HepG2 (cell line): ENCODE results near the gene GDNF.

ENCODE experiments used
- BRCA1 ChIP-seq: sonication (generic); formaldehyde crosslinking; IDR thresholded peaks from 2 replicates; pipeline ENCODE4 v1.4.0; 2020; ENCODE audit warnings: missing genetic modification reagents
- MLXIP ChIP-seq: sonication (generic); formaldehyde crosslinking; IDR thresholded peaks from 2 replicates; pipeline ENCODE4 v1.9.0; 2021; ENCODE audit warnings: missing genetic modification reagents, borderline replicate concordance
- NFYB ChIP-seq: sonication (generic); formaldehyde crosslinking; IDR thresholded peaks from 2 replicates; pipeline ENCODE4 v1.4.0; 2020; ENCODE audit warnings: missing genetic modification reagents
- TCF7L2 ChIP-seq: IDR thresholded peaks from 2 replicates; pipeline ENCODE4 v1.6.1; 2011; ENCODE audit warnings: mild to moderate bottlenecking, low read depth, low read length, moderate library complexity

DNA sequence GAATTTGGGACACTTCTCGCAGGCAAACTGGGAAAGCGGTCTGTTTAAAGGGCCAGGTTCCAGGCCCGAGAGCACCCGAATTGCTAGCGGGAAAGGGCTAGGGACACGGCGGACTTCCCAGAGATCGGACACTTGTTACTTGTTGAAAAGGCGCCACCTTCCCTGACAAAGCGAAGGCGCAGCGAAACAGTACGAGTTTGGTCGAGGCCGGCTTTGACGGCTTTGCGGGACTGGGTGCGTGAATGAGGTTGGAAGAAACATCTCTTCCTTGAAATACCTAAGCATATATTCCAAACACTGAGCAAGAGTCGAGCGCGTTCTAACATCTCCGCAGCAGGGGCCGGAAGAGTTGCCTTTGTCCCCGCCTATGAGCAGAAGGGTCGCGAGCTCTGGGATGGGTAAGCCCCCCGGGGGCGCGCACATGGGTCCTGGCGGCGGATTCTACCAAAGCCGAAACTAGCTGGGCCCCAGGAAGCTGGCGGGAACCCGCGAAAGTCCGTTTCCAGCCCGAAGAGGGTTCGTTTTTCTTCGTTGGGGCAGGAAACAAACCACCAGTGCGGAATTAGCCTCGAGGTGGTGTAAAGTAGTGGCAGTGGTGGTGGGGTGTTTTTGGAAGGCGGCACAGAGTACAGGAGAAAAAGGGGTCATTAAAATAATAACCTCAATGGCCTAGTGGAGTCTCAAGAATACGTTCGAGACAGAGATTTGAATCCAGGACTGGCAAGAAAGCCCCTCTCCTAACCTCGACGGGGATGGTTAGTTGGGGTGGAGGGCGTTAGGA is 1.5 kb downstream of the GDNF start:
- TF ChIP-seq MLXIP (CRISPR knock-in tag), result no peak
- no peak for TF ChIP-seq TCF7L2
- TF ChIP-seq BRCA1 (CRISPR knock-in tag), result no peak
- TF ChIP-seq NFYB (CRISPR knock-in tag), result no peak
